ENCODE results near the gene RESP18. TPM values are rescaled to one million over a fixed set of nuclear protein-coding genes. Genes with fewer than 3 reads are reported as not detected.
A peak's percentile ranks its signal among the peaks of the same experiment; 100 is the strongest.

Gene RESP18
- total RNA-seq = not detected

DNA sequence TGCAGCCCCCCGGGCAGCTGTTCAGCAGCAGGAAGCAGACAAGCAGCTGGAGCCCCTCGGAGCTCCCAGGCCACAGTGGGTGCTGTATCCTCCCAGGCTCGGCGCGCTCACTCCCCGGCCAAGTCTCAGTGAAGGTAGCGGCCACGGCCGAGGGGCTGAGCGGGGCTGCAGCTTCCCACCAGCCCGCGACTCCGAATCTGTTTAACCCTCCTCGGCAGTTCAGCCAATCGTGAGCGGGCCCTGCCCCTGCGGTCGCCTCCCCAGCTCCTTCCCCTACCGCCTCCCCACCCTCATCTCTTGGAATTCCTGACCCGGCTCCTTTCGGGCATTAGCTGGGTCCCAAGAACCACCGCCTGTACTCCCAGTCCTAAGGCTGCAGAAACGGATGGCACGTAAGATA lies at the start of gene RESP18:
Gene RESP18, minus strand, starts transcription at position 203 of the 400 bp plus-strand sequence.
- no peak for DNase-seq

DNA sequence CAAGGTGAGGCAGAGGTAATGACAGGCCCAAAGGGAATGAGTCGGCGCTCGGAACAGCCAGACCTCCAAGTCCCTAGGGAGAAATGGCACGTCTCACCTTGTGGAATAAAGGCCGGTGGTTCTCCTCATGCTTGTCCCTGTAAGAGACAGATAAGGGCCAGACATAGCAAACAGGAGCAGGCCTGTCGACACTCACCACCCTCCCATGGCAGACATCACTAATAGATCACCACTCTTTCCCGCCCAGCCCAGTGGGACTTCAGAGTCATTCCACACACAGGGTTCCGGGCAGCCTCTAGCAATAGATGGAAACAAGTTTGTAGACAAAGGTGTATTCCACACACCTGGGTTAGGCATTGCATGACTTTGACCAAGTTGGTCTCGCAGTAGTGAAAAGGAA lies 48.9 kb upstream of the RESP18 start:
- DNase-seq = no peak

DNA sequence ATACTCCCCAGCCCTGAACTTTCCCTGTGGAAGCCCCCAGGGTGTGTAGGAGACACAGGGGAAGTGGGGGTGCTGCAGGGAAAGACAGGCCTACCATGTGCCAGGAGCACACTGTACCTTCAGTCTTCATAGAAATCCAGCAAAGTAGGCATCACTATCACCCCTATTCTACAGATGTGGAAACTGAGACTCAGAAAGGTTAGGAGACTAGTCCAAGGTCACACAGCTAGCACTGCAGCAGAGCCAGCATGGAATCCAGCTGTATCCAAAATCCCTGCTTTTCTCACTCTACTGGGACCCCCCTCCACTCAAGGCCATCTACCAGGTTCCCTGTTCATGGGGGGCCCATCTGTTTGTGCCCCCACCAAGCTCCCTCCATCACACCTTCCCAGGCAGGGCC lies 48.4 kb upstream of the RESP18 start:
- DNase-seq = no peak

DNA sequence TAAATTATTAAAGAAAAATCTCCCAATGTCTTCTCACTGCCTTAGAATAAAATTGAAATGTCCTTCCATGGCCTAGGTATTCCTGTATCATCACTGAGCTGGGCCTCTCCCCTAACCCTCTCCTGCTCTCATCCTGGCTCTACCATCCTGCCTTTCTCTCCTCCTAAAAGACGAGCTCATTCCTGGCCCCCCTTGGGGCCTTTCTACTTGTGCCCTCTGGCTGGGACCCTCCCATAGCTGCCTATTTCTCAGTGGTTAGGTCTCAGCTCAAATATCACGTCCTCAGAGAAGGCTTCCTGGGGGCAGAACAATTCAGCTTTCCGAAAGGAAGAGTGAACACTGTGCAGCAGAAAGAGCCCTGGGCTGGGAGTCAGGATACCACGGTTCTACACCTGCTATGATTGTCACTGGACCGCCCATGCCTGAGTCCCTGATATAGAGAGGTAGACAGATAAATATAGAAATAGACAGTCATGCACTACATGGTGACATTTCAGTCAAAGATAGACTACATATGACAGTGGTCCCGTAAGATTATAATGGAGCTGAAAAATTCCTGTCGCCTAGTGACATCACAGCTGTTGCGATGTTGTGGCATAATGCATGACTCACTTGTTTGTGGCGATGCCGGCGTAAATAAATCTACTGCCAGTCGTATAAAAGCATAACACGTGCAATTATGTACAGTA lies 45.8 kb upstream of the RESP18 start:
- no peak for DNase-seq

DNA sequence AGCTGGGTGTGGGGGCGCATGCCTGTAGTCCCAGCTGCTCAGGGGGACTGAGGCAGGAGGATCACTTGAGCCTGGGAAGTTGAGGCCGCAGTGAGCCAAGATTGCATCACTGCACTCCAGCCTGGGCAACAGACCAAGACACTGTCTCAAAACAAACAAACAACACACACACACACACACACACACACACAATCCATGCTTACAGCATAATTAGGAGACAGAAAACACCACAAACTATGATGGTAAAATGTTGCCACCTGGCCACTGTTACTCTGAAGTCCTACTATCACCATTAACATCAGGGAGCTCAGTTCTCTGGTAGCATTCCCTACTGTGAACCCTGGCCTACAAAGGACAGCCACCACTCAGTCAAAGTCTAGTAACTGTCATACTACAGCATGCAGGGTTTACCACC lies 36.9 kb upstream of the RESP18 start:
- DNase-seq = no peak

DNA sequence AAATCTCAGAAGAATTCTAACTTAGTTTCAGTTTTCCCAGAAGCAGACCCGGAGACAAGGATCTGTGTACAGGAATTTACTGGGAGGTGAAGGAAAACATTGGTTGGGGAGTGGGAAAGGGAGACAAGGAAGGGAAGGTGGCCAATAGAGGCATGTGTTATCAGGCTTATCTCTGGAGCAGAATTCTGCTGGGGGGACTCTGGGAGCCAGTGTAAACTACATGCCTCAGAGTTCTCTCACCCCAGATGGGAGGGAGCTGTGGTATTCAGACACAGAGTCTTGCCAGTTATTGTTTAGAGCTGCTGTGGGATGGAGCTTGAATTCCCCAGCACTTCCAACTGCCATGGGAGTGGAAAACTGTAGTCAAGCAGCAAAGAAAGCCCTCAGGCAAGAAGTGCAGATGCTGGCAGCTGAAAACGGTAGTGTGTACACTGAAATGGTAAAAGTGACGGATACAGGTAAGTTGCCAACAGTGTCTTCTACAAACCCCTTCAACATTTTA lies 36.2 kb upstream of the RESP18 start:
- DNase-seq = peak; percentile 46

DNA sequence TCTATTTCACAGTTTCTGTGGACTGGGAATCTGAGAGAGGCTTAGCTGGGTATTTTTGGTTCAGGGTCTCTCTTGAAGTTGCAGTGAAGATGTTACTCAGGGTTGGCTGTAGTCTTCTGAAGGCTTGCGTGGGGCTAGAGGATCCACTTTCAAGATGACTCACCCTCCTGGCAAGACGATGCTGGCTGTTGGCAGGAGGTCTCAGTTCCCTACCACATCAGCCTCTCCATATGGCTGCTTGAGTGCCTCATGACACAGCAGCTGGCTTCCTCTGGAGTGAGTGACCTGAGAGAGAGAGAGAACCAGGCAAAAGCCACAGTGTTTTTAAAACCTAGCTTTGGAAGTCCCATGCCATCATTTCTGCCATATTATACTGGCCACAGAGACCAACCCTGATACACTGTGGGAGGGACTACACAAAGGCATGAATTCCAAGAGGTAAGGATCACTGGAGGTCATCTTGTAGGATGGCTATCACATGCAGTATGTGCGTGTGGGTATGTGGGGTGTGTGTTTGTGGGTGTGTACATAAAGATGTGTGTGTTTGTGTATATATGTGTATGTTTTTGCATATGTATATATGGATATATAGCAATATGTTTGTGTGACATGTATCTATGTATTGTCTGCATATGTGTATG lies 30.1 kb upstream of the RESP18 start:
- DNase-seq = peak; percentile 18

DNA sequence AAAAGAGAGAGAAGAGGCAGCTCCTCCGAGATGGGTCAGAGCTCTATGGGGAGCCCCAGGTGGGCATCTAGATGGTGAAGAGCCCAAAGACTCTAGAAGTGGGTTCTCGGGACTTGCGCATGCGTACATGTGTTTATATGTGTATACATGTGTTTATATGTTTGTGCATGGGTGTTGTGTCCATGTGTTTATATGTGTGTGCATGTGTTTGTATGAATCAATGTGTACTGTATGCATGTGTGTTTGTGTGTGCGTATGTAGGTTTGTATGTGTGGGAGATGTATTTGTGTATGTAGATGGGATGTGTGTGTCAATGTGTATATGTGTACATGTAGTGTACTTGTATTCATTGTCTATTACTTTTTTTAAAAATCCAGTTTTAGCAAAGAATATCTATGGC lies 29.5 kb upstream of the RESP18 start:
- no peak for DNase-seq

DNA sequence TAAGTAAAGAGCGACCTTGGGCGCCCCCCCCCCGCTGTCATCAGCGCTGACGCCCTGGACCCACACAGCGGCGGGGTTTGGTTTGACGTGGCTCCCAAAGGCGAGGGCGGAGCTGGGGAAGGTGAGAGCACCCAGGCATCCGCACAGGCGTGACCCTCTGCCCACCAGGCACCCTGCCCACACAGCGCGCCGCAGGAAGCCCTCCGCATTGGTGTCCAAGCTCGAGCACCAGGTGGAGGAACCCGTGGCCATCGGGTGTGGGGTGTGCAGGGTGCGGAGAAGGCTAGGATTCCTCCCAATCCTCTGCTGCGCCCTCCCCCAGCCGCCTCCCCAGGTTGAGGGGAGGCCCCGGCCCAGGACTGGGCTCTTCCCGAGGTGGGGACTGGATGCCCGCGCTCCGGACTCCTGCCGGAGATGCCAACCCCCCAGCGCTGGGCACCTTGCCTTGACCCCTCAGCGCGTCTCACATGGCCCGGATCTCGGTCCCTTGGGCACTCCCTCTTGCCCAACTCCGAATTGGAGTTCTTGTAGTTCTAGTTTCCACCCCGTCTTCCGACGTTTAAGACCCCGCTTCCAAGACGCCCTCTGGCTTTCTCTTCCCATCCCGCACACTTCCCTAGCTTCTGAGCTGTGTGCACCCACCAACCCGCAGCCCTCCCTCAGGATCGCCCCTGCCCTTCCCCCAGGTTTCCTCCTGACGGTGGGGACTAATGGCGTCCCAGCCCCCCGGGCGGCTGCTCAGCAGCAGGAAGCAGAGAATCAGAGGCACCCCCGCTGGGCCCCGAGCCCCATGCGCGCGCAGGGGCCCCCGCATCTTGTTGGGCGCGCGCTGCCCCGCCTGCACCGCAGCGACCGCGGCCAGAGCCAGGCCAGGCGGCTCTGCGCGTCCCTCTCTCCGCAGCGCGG lies 25.9 kb upstream of the RESP18 start:
- DNase-seq = no peak

DNA sequence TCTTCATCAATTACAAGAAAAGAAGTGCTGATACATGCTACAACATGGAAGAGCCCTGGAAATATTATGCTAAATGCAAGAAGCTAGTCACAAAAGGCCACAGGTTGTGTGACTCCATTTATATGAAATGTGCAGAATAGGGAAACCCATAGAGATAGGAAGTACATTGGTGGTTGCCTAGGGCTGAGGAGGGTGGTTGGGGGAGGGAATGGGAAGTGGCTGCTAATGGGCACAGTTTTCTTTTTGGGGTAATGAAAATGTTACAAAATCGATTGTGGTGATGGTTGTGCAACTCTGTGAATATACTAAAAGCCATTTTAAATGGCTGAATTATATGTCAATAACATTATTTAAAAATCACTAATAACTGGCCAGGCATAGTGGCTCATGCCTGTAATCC lies 24.3 kb upstream of the RESP18 start:
- no peak for DNase-seq

DNA sequence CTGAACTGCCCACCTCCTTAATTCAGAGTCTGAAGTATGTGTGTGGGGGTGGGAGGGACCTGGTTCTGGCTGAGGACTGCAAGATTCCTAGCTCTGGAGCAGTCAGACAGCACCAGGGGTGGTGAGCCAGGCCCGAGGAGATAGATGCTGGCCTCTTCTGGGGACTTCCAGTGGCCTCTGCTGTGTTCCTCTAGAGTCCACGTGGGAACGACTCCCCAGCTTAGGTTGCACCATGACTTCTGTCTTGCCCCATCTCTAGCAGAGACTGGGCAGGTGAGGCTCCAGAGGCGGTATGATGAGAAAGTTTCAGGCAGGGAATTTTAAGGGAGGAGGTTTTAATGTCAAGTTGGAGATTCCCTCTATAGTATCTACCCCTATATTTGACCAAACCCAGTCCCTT lies 22.0 kb upstream of the RESP18 start:
- no peak for DNase-seq

DNA sequence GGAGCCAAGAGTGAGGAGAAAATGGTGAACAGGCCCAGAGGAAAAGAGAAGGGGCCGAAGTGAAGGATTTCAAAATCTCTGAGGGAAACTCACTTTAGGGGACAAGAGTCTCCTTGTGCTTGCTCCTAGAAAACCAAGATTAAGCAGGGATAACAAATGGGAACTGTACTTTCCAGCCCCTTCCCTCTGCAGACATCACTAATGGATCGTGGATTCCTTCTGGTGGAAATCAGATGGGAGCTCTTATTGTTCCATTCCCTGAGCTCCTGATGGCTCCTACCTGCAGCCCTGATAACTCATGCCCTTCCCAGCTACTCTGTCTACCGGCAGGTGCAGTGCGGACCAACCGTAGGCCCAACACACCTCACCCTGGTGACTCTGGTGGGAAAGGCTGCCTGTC lies 20.6 kb upstream of the RESP18 start:
- no peak for DNase-seq

DNA sequence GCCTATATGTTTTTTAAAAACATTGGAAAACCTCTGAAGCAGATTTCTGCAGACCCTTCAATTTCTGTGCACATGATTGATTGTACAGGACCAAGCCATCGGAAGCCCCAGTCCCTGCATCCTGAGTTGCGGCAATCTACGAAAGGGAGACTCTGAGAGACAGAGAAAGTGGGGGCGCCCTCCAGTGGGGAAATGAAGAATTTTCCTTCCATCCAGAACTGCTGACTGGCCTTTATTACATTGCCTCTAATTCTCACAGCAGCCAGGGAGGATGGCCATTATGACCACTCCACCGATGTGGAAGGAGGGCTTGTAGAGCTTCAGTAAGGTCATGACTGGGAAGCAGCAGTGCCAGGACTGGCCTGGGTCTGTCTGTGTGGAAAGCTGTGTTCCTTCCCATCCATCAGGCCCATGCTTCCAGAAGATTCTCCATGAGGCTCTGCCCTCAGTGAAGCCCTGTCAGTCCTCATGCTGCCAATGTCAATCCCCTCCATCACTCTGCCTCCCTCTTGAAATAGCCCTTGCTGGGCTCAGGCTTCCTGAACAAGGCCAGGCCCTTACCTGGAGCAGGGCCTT lies 20.0 kb upstream of the RESP18 start:
- no peak for DNase-seq

DNA sequence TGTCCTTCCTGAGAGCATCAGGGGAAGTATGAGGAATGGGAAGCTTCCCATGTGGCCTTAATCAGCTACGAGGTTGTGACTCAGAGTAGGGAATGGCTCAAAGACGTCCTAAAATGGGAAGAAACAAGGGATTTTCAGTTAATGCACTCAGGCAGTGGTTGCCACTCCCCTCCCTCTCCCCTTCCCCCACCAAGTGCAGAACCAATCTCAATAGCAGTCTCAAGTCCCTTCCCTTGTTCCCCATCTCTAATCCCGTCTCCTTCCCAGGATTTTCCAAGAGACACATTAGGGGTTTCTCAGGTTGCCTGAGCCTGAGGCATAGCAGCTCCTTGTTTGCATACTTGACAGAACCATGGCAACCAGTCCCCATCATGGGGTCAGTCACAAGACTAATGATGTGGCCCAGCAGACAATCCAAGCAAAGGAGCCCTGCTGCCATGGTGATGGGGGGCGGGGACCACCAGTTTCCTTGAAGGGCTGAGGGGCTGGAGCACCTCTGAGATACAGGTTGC lies 18.2 kb upstream of the RESP18 start:
- DNase-seq = no peak

DNA sequence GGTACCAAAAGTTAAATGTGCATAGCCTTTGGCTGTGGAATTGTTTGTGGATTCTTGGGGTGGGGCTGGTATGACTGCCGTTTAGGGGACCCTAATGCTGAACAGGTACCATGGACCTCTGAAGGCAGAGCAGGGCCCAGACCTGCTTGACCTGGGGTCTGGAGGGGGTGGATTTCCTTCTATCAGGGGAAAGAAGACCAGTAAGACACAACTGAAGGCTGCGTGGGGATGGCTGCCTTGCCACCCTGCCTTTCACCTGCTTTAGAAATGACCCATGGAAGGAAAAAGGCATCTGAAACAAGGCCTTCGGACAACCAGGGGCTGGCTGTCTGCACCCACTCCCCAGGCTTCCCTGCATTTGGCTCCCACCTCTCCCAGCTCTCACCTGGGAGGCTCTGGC lies 17.7 kb upstream of the RESP18 start:
- no peak for DNase-seq

DNA sequence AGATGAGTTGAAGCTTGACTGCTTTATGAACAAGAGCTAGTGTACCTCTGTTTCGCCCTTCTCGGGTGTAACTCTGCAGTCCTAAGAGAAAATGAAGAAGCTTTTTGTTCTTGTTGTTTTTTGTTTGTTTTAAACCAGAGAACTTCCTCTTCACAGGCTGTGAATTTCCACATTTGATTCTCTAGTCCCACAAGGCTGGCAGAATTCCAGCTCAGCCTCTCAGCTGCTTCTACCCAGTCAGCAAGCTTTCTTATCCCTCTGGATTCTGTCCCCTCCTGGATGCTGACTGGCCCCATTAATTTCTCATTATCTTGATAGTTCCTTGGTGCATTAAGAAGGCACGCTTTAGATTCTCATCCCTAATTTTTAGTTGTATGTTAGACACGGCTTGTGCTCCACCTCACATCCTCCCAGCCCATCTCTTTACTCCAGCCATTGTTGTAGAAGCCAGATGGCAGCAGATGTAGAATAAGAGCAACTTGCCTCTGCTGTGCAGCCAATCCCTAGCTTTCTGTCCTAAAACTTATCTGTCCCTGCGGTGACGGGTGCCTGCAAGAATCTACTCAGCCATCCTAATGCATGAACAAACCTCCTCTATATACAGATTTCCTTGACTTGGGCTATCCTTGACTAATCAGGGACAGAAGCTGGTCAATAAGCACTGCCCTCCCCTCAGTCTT lies 12.3 kb upstream of the RESP18 start:
- DNase-seq = no peak

DNA sequence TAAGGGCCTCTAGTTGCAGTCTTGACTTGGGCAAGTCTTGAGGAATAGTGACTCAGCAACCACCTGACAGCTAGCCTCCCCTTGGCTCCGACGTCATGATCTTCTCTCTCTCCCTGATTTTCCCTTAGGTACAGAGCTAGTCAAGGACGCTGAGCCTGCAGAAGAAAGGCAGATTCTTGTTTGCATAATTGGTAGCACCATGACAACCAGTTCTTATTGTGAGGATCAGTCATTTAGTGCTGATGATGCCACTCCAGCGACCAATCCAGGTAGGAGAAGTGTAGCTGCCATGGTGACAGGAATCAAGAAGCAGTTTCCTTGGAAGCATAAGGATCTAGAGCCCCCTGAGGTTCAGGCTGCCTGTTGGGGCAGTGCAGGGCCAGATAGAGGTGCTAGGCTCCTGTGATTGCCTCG lies 2.8 kb upstream of the RESP18 start:
- no peak for DNase-seq

DNA sequence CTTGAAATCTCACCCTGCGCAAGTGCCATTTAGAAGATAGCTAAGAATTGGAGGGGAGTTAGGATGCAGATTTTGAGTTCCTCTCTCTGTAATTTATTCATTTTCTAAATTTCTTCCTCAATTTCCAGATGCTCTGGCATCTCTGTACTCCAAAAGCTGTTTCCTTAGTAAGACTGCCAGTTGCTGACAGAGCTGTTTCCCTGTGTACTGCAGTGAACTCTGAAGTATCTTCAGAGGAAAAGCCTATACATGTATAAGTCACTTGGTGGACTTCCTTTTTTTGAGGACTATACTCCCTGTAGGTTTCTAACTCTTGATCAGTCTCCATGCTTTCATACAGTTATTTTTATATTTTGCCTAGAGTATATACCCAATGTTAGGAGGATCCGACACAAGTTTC lies 1.5 kb upstream of the RESP18 start:
- no peak for DNase-seq

DNA sequence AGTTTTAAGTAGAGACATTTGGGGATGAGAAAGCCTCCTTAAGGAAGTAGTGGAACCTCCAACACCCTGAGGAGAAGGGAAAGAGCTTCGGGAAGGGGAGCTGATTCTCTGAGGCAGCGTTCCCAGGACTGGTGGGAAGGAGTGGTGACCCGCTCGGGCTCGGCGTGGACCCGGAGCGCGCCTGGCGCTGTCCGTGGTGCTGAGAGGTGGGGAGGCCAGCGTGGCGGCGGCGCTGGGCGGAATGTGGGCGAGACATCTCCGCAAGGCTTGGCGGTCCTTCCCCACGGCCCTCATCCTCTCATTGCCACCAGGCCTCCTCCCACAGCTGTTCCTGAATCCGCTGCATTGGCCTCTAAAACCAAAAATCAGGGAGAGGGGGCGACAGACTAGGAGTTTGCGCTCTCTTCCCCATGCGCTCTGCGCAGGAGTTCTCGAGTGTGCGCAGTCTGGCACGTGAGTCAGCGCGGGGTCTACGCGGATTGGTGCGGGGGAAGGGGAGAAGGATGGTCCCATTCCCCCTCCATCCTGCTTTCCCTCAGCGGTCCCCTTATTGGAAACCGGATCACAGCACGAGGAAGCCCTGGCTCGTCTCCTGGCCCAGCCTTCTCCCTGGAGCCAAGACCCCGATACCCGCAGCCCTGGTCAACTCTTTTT lies 857 bp downstream of the RESP18 start:
- DNase-seq = no peak

DNA sequence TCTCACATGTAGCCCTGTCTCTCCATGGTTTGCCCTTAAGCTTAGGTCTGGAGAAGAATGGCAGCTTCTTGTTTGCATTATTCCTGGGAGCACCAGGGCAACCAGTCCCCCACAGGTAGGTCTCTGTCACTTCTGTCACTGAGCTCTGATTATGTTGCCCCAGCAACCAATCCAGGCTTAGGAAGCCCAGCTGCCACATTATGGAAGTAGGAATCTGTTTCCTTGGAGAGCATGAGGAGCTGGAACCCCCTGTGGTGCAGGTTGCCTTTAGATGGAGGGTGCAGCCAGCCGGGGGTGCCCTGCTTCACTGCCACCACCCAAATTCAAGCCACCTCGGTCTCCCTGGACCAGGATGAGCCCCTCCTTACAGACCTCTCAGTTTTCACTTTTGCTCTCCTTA lies 4.8 kb downstream of the RESP18 start:
- DNase-seq = no peak

DNA sequence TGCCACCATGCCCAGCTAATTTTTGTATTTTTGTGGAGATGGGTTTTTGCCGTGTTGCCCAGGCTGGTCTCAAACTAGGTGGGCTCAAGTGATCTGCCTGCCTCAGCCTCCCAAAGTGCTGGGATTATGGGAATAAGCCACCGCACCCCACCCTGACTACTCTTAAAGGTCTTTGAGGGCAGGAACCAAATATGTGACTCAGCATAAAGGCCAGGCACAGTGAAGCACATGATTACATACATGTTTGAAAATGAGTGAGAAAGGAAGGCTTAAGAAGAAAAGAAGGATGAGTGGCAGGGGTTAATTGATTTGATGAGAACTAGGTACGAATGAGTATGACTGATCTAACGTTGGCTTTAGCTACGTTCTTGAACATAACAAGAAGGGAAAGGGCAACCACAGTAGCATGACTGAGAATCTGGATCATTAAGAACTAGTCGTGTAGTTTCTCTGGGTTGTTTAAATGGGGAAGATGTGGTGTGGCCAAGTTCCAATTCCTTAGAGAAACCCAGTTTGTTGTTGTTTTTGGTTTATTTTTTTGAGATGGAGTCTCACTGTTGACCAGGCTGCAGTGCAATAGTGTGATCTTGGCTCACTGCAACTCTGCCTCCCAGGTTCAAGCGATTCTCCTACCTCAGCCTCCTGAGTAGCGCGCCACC lies 6.8 kb downstream of the RESP18 start:
- DNase-seq = no peak

Measured in skin of body (tissue), 2 donors.